Thymus (tissue), 14 donors: ENCODE measurements around the gene TMSB10. TPM values are rescaled to one million over a fixed set of nuclear protein-coding genes. Genes with fewer than 3 reads are reported as not detected.

Source experiments
- DNase-seq, 9 donors: peaks; one replicate each; pipeline ENCODE4 v3.0.0-alpha.2; 2013; ENCODE audit warnings: low spot score in 9 of 9, low read depth in 6 of 9, missing footprints in 1 of 9
- H3K27ac ChIP-seq, 2 donors: one replicate each; pipeline ENCODE4 v1.5.1; 2013; ENCODE audit warnings: control low read depth in 1 of 2, low read depth in 1 of 2, low read length in 1 of 2, mild to moderate bottlenecking in 1 of 2, moderate library complexity in 1 of 2
- H3K27me3 ChIP-seq, 2 donors: one replicate each; pipeline ENCODE4 v1.5.1; 2013; ENCODE audit warnings: low read length in 1 of 2; ENCODE audit not compliant: control insufficient read depth in 2 of 2, insufficient read depth in 1 of 2
- H3K36me3 ChIP-seq, 2 donors: one replicate each; pipeline ENCODE4 v1.5.1; 2013; ENCODE audit warnings: low read length in 1 of 2, mild to moderate bottlenecking in 1 of 2, moderate library complexity in 1 of 2; ENCODE audit not compliant: control insufficient read depth in 2 of 2, insufficient read depth in 2 of 2
- H3K4me1 ChIP-seq, 2 donors: one replicate each; pipeline ENCODE4 v1.5.1; 2013; ENCODE audit warnings: low read length in 2 of 2; ENCODE audit not compliant: control insufficient read depth in 2 of 2, insufficient read depth in 2 of 2
- H3K4me3 ChIP-seq, 2 donors: one replicate each; pipeline ENCODE4 v1.5.1; 2013; ENCODE audit warnings: low read length in 2 of 2, control low read depth in 1 of 2, mild to moderate bottlenecking in 1 of 2
- H3K9me3 ChIP-seq, 2 donors: one replicate each; pipeline ENCODE4 v1.5.1; 2013; ENCODE audit warnings: low read length in 1 of 2, mild to moderate bottlenecking in 1 of 2; ENCODE audit not compliant: control insufficient read depth in 2 of 2, insufficient read depth in 1 of 2
- WGBS: extraction: QIAGEN DNeasy Blood & Tissue Kit; methylation state at CpG from one replicate; pipeline ENCODE4 v1.1.7; 2013; 5-methylcytosine and 5-hydroxymethylcytosine counted together
- long read RNA-seq, 10 donors: transcript quantifications; one replicate each; lab custom pipeline, GENCODE V29; 2026
- polyA plus RNA-seq: library from polyadenylated mRNA; stranded (reverse); fragments of 200-250 nt; gene quantifications from one replicate; pipeline ENCODE4 v1.2.3, GENCODE V29; 2013
- total RNA-seq: library from RNA; stranded (reverse); fragments of 120-200 nt; gene quantifications from one replicate; pipeline ENCODE4 v1.2.4, GENCODE V29; 2013
- donor health status: healthy.

The TMSB10 gene
- 4,492 TPM for total RNA-seq
- 5,628 TPM for polyA plus RNA-seq
- long read RNA-seq, donor 1, transcript TMSB10-201 (3 exons, 496 nt): major isoform, 180 of 206 reads
- long read RNA-seq, donor 1, partial matches to known transcripts: 26 of 206 reads
- long read RNA-seq, donor 1, other reads (novel, unspliced or antisense): 0 of 206 reads
- long read RNA-seq, donor 2, transcript TMSB10-201 (3 exons, 496 nt): major isoform, 1,951 of 2,182 reads
- long read RNA-seq, donor 2, partial matches to known transcripts: 165 of 2,182 reads
- long read RNA-seq, donor 2, other reads (novel, unspliced or antisense): 66 of 2,182 reads
- long read RNA-seq, donor 3, transcript TMSB10-201 (3 exons, 496 nt): major isoform, 2,046 of 2,206 reads
- long read RNA-seq, donor 3, partial matches to known transcripts: 117 of 2,206 reads
- long read RNA-seq, donor 3, other reads (novel, unspliced or antisense): 43 of 2,206 reads
- long read RNA-seq, donor 4, transcript TMSB10-201 (3 exons, 496 nt): major isoform, 1,060 of 1,156 reads
- long read RNA-seq, donor 4, partial matches to known transcripts: 71 of 1,156 reads
- long read RNA-seq, donor 4, other reads (novel, unspliced or antisense): 25 of 1,156 reads
- long read RNA-seq, donor 5, transcript TMSB10-201 (3 exons, 496 nt): major isoform, 3,409 of 3,698 reads
- long read RNA-seq, donor 5, partial matches to known transcripts: 204 of 3,698 reads
- long read RNA-seq, donor 5, other reads (novel, unspliced or antisense): 85 of 3,698 reads
- long read RNA-seq, donor 6, transcript TMSB10-201 (3 exons, 496 nt): major isoform, 1,305 of 1,443 reads
- long read RNA-seq, donor 6, partial matches to known transcripts: 103 of 1,443 reads
- long read RNA-seq, donor 6, other reads (novel, unspliced or antisense): 35 of 1,443 reads
- long read RNA-seq, donor 7, transcript TMSB10-201 (3 exons, 496 nt): major isoform, 1,673 of 1,840 reads
- long read RNA-seq, donor 7, partial matches to known transcripts: 111 of 1,840 reads
- long read RNA-seq, donor 7, other reads (novel, unspliced or antisense): 56 of 1,840 reads
- long read RNA-seq, donor 8, transcript TMSB10-201 (3 exons, 496 nt): major isoform, 780 of 843 reads
- long read RNA-seq, donor 8, partial matches to known transcripts: 38 of 843 reads
- long read RNA-seq, donor 8, other reads (novel, unspliced or antisense): 25 of 843 reads
- long read RNA-seq, donor 9, transcript TMSB10-201 (3 exons, 496 nt): major isoform, 949 of 1,014 reads
- long read RNA-seq, donor 9, partial matches to known transcripts: 43 of 1,014 reads
- long read RNA-seq, donor 9, other reads (novel, unspliced or antisense): 22 of 1,014 reads
- long read RNA-seq, donor 10, transcript TMSB10-201 (3 exons, 496 nt): major isoform, 1,520 of 1,659 reads
- long read RNA-seq, donor 10, partial matches to known transcripts: 100 of 1,659 reads
- long read RNA-seq, donor 10, other reads (novel, unspliced or antisense): 39 of 1,659 reads

DNA sequence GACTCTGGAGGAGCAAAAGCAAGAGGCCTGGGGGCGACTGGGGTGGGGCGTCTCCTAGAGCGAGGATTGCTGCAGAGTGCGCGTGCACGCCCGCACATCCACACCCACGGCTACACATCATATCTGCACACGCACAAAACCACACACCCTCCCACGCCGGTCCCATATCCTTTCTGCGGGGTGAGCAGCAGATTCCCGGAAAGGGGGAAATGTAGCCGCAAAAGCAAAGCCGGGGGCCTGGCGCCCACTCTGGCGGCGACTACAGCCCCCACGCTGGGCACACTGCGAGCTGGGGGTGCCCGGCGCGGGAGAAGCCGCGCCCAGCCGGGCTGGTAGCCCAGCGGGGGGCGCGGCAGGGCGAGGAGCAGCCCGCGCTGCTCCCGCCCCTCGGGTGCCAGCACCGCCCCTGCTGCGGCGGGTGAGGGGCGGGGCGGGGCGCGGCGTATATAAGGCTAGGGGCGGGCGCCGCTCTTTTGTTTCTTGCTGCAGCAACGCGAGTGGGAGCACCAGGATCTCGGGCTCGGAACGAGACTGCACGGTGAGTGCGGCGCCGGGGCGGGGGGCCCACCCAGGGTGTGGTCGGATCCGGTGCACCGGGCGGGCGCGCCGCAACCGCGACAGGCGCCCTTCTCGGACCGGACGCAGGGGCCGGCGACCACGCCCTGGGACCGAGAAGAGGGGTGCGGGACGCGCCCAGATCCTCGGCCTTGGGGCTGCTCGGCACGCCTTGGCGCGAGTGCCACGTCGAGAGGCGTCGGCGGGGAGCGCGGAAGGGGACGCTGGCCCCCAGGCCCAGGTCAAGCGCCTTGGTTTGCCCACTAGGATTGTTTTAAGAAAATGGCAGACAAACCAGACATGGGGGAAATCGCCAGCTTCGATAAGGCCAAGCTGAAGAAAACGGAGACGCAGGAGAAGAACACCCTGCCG is at the start of gene TMSB10:
TMSB10 (plus strand) TSS at position 476 of the 927 bp plus-strand sequence.
- peak within 1 kb of the TSS; percentile 86 to 98 for H3K27ac ChIP-seq
- peaks cover 0 to 5% of the 10 kb centered on the region in 2 donors for H3K27me3 ChIP-seq
- under 1% methylated on average over 94 of the region's 94 CpGs for WGBS
- peak within 1 kb of the TSS; percentile 90 to 97 for H3K4me3 ChIP-seq
- H3K36me3 ChIP-seq: peaks cover 2 to 6% of the 10 kb centered on the region in 2 donors
- H3K4me1 ChIP-seq: peaks cover 7 to 26% of the 10 kb centered on the region in 2 donors
- H3K9me3 ChIP-seq: no peaks in the 10 kb centered on the region
- DNase-seq: peak in 7 of 9 donors; percentile 78 to 95 (median 87)

DNA sequence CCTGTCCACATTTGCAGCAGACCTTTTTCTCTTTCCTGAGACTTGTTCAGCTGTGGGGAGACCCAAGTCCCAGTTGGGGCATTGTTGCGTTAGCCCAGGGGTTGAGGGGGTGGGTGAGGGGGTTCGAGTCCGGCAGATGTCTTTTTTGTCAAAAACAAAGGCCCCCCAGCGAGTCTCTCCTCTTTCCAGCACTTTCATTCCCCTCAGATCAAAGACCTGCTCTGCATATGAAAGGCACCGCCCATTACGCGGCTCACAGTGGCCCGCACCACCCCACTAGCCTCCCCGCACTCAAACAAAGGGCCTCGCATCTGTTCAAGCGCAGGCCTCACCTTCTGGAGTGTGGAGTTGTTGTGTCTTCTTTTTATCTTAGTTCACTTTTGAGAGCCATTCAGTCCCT is 49.7 kb upstream of the TMSB10 start:
- Histone ChIP-seq H3K36me3 (no peaks in the 10 kb centered on the region), H3K4me3 (no peak overlapping the region), H3K4me1 (peaks cover 4 to 8% of the 10 kb centered on the region in 2 donors), H3K27me3 (no peaks in the 10 kb centered on the region), H3K9me3 (no peaks in the 10 kb centered on the region), H3K27ac (peak overlapping the region in 1 of 2 donors; percentile 50)
- DNase-seq: no peak
- WGBS: 87% methylated on average over 11 of the region's 11 CpGs

DNA sequence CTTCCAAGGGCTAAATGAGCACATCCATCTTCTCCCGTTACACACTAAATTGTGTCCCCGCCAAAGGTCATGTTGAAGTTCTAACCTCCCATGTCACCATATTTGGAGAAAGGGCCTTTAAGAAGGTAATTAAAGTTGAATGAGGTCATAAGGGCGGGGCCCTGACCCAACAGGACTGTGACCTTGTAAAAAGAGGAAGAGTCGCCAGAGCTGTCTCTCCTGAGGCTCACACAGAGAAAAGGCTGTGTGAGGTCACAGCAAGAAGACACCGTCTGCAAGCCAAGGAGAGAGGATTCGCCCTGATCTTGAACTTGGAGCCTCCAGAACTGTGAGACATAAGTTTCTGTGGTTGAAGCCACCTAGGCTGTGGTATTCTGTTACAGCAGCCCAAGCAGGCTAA is 48.7 kb upstream of the TMSB10 start:
- Histone ChIP-seq H3K4me1 (peaks cover 4 to 8% of the 10 kb centered on the region in 2 donors), H3K9me3 (no peaks in the 10 kb centered on the region), H3K36me3 (no peaks in the 10 kb centered on the region), H3K27ac (peak overlapping the region in 1 of 2 donors; percentile 67), H3K27me3 (no peaks in the 10 kb centered on the region), H3K4me3 (no peak overlapping the region)
- 82% methylated on average over 6 of the region's 6 CpGs for WGBS
- no peak for DNase-seq

DNA sequence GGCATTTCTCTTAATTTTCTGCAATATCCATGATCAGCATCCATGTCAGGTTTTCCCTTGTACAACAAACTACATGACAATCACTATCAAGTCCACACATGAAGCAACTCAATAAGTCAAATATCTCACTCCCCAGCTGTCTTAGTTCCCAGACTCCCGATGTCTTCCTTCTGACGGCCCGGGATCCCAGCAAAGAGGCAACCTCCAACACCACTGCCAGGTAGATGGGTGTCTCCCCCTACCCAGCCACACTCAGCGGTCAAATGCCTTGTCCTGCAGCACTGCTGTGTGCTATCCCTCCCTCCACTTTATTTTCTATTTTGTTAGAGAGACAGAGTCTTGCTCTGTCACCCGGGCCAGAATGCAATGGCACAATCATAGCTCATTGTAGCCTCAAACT is 47.9 kb upstream of the TMSB10 start:
- WGBS: 95% methylated on average over 5 of the region's 5 CpGs
- Histone ChIP-seq H3K27ac (no peak overlapping the region), H3K36me3 (no peaks in the 10 kb centered on the region), H3K27me3 (no peaks in the 10 kb centered on the region), H3K4me3 (no peak overlapping the region), H3K4me1 (peaks cover 0 to 8% of the 10 kb centered on the region in 2 donors), H3K9me3 (no peaks in the 10 kb centered on the region)
- DNase-seq: no peak

DNA sequence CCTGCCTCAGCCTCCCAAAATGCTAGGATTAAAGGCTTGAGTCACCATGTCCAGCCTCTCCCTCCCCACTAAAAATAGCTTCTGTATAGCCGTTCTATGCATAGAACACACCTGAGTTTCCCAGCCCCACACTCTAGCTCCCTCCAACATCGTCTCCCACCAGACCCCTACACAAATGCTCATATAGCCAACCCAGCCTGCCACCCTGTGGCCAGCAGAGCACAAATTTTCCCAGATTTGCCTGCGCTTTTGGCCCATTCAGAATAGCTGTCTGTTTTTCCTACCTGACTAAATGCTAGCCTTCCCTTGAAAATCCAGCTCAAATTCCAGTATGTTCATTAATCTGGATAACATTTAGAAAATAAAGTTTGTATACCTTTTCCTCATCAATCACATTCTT is 47.3 kb upstream of the TMSB10 start:
- no peaks in the 10 kb centered on the region for H3K27me3 ChIP-seq
- DNase-seq: no peak
- no peaks in the 10 kb centered on the region for H3K36me3 ChIP-seq
- no peak overlapping the region for H3K4me3 ChIP-seq
- WGBS: 82% methylated on average over 3 of the region's 3 CpGs
- no peaks in the 10 kb centered on the region for H3K9me3 ChIP-seq
- peaks cover 0 to 8% of the 10 kb centered on the region in 2 donors for H3K4me1 ChIP-seq
- H3K27ac ChIP-seq: no peak overlapping the region

DNA sequence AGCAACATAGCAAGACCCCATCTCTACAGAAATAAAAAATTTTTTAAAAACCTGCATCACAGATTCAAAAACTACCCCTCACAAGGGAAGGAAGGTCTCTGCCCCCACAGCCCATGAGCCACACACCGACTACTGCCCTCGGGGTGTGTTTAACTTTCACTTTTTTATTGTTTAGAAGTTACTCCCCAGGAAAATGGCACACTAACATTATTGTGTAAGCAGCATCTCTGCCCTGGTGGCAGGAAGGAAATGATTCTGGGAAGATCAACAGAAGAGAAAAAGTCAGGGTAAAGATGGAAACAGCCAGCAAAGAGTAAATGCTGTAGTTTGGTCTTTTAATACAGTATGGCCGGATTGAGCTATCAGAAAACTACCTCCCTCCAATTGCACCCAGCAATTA is 46.5 kb upstream of the TMSB10 start:
- Histone ChIP-seq H3K27ac (peak overlapping the region in 1 of 2 donors; percentile 43), H3K27me3 (no peaks in the 10 kb centered on the region), H3K36me3 (no peaks in the 10 kb centered on the region), H3K4me3 (no peak overlapping the region), H3K9me3 (no peaks in the 10 kb centered on the region), H3K4me1 (peaks cover 0 to 8% of the 10 kb centered on the region in 2 donors)
- DNase-seq: no peak
- WGBS: 62% methylated on average over 3 of the region's 3 CpGs

DNA sequence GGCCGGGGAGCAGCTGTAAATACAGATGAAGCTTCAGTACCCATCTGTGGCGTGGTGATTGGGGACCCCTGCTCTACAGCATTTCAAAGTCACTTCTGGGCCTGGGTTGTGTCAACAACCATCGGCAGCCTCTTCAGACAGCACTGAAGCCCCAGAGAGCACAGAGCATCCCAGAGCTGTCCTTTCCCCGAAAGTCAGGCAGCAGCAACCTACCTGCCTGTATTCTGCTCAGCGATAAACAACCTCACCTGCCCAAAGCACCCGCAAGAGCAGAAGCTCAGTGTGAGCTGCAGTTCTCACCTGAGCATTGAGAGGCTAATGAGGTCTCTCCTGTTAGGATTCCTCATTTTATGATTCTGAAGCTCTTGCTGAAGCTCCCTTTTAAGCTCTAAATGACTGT is 43.9 kb upstream of the TMSB10 start:
- H3K4me3 ChIP-seq: no peak overlapping the region
- DNase-seq: no peak
- peaks cover 0 to 11% of the 10 kb centered on the region in 2 donors for H3K4me1 ChIP-seq
- no peaks in the 10 kb centered on the region for H3K9me3 ChIP-seq
- no peaks in the 10 kb centered on the region for H3K36me3 ChIP-seq
- no peaks in the 10 kb centered on the region for H3K27me3 ChIP-seq
- H3K27ac ChIP-seq: peak overlapping the region in 1 of 2 donors; percentile 15
- WGBS: 92% methylated on average over 6 of the region's 6 CpGs

DNA sequence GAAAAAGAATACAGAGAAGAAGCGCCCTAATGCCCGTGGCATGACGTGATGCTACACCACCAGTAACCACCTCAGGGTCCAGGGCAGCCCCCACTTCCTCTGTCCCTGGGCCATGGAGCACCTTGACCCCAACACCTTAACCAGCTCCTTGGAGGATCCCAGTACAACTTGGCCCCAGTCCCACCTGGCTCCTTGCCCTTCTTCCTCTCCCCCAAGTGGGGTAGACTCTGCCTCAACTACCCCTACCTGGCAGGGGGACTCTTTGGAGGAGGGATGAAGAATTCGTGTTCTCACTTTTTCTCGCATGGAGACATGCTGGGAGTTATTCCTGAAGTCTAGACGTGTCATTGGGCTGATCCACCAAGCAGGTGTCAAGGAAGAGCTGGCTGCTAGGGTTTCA is 43.5 kb upstream of the TMSB10 start:
- WGBS: 97% methylated on average over 6 of the region's 6 CpGs
- no peaks in the 10 kb centered on the region for H3K27me3 ChIP-seq
- no peaks in the 10 kb centered on the region for H3K36me3 ChIP-seq
- H3K4me1 ChIP-seq: peaks cover 0 to 7% of the 10 kb centered on the region in 2 donors
- no peak for DNase-seq
- no peak overlapping the region for H3K27ac ChIP-seq
- no peak overlapping the region for H3K4me3 ChIP-seq
- no peaks in the 10 kb centered on the region for H3K9me3 ChIP-seq
